Stimulated activated CD4-positive, alpha-beta T cell treated with anti-CD3 and anti-CD28 coated beads, Interleukin-15, amount 100 ng/mL, for 1 hour (primary cell): ENCODE measurements around the gene PASD1.
"Not testable (repeated sequence)": the region's sequence is repeated elsewhere in the genome, so short reads cannot be mapped to it uniquely, and the experiment has no call there.

ENCODE experiments used
- DNase-seq, 2 donors: peaks; one replicate each; pipeline ENCODE4 v3.0.0-alpha.2; 2020; ENCODE audit warnings: low read depth in 1 of 2, low spot score in 1 of 2

PASD1 gene

GRCh38 chrX:151609222-151609621 is 45.7 kb downstream of the PASD1 start:
- DNase-seq: no peak

DNA sequence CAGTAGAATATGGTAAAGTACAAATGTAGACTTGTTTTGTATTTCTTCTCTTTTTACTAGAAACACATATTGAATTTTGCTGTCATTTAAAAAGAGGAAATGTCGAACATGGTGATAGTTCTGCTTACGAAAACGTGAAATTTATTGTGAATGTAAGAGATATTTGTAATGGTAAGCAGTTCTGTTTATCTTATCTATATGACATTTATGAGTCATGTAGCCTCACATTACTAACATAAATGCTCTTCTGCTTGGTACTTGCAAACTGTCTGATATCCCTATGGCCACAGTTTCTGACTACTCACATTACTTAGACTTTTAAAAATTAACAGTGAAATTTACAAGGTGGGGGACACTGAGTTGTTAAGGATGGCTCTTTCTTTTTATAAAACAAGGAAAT is 57.9 kb downstream of the PASD1 start:
- no peak for DNase-seq

DNA sequence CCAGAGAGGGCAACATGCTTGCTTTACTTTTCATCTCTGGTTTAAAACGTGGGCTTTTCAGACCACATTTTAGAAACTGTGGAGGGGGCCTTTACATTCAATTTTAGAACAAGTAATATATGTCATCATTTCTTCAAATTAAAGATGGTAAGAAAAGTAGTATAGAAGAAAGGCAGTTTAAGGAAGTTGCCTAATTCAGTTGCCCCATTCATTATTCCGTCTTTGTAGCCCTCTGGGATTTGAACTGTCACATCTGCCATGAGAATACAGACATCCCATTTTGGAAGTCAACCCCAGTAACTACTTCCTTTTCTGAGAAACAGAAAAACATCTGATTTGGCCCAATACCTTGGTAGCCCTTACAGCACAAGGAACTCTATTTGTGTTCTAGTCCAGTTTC is 61.2 kb downstream of the PASD1 start:
- no peak for DNase-seq

- no peak for DNase-seq
These were observed 68.3 kb downstream of the PASD1 start for GRCh38 chrX:151631822-151632221.

GRCh38 chrX:151633157-151633556 is 69.7 kb downstream of the PASD1 start:
- DNase-seq: no peak

DNA sequence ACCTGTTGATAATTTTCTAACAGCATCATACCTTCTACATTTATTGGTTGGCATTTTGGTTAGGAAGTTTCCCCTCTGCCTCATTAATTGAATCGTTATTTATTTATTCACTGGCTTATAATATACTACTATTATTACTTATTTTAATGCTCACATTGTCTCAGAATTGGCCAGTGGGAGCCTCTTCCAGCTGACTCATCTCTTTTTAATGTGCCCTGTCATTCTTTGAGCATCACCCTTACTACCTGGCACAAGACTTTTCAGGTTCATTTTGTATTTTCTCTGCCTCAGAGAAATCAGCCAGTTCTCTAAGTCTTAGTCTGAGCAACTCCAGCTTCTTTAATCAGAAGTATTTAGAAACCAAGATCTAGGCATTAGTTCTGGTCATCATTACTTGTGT is 71.5 kb downstream of the PASD1 start:
- no peak for DNase-seq

DNA sequence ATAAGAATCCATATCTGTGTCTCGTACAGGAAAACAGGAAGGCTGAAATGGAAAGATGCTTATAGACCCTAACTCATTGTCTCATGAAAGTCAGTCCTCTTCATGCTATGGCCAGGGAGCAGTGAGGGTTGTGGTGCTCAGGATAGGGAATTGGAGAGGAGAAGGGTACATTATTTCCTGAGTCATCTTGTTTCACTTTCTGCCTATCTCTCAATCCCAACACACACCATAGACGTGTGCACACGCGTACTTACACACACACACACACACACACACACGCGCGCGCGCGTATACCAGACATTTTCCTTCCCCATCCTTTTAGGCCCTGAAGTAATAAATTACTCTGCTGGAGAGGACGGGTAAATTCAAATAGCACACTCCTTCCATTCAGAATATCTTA is 78.1 kb downstream of the PASD1 start:
- no peak for DNase-seq

GRCh38 chrX:151675121-151675746 is 111.8 kb downstream of the PASD1 start:
- no peak for DNase-seq

- DNase-seq: no peak
These were observed 112.7 kb downstream of the PASD1 start for GRCh38 chrX:151676196-151676595.

DNA sequence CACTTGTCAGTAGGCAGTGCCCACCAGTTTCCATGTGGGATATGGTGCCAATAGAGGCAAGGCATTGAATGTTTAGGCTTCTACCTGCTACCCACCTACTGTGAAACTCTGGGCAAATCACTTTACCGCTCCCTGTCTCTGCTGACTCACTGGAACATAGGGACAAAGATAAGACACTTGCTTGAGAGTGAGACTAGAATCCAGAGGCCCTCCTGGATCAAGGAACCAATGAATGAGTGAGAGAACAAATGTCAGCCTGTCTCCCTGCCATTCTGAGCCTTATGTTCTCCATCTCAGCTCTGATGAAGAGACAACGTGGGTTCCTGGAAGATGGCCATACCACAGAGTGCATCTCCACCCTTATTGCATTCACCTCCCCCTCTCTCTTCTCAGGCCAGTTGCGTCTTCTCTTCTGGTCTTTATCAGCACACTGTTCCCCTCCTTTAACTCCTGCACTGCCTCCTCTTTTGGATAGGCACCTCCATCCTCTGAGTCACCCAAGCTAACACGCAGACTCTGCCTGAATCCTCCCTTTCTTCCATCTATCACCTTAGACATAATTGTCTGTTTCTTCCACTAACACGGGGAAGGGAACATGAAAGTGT is 116.4 kb downstream of the PASD1 start:
- no peak for DNase-seq

DNA sequence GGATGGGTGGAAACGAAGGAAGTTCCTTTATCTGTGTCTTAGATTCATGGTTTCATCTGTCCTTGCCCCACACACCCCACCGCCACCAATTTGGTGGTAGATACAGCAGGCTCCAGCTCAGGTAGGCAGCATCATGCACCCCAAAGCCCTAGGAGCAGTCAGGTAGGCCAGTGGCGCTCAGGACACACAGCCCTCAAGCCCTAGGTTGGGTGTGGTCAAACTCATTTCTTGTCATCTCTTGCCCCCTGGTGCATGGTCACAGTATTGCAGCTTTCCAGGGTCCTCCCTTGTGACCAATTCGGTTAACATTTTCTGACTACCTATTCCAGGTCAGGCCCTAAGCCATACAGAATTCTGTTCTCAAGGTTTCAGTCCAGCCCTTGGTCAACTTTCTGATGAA is 117.3 kb downstream of the PASD1 start:
- peak; percentile 3 to 30 for DNase-seq

DNA sequence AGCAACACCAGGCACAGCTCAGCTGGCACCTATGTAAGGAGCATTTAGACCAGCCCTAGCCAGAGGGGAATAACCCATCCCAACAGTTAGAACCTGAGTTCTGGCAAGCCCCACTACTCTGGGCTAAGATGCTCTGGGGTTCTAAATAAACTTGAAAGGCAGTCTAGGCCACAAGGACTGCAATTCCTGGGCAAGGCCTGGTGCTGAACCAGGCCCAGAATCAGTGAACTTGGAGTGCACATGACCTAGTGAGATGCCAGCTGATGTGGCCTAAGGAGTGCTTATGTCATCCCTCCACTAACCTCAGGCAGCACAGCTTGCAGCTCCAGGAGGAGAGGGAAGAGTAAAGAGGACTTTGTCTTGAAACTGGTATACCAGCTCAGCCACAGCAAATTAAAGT is 124.2 kb downstream of the PASD1 start:
- DNase-seq: no peak

DNA sequence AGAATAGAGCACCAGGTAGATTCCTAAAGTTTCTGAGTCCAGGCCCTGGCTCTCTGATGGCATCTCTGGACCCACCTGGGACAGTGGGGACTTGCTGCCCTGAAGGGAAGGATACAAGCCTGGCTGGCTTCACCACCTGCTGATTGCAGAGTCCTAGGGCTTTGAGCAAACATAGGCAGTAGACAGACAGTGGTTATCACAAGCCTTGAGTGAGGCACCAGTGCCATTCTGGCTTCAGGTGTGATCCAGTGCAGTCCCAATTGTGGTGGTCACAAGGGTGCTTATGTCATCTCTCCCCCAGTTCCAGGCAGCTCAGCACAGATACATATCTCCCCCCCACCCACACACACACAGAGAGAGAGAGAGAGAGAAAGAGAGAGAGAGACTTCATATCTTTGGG is 125.2 kb downstream of the PASD1 start:
- DNase-seq: no peak

DNA sequence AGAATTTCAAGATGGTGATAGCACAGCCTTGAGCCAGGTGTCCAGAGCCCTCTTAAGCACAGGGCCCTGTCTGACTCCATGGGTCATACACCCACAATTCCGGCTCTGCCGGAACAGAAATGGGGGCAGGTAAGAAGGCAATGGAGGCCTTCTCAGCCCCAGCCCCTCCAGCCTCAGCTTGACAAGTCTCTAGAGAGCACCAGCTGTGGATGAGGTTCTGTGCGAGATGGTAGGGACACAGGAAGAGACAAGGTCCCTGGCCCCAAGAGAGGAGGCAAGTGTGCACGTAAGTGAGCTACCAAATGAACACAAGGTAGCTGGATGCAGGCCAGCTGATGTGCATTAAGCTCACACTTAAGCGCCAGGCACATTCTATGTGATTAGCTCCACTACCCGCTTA is 129.3 kb downstream of the PASD1 start:
- DNase-seq: no peak

GRCh38 chrX:151694121-151694520 is 130.6 kb downstream of the PASD1 start:
- no peak for DNase-seq

DNA sequence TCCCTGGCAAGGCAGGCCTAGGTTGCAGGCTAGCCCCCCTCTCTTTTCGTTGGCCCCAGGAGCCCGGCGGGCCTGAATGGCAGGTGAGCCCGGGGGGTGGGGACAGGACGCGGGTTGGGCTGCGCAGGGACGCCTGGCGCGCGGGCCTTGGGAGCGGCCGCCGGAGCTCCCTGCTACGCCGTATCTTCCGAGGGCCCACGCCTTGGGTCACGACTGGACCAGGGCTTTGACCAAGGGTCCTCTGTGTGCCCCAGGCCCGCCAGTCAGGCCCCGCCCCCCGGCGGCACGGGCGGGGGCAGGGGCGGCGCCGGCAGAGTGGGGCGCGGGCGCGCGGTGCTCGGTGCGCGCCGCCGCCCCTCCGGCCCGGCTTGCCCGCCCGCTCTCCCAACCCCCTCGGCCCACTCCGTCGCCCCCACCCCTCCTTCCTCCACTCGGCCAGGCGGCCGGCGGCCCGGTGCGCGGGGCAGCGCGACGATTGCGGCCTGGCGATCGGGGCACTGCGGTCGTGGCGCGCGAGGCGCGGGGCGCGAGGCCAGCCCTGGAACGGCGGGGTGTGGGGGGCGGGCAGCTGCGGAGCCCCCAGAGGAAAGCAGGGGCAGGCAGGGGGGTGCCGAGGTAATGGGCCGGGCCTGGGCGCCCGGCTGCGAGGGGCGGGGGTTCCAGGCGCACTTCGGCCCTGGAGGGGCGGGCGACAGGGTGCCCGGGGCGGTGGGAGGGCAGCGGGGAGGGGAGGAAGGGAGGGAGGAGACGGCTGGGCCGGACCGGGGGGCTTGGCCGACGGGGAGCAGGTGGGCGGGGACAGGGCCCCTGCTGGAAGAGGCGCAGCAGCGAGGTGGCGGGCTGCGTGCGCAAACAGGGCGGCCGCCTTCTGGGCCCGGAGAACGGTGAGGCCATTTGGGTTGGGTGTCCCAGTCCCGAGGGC is 131.4 kb downstream of the PASD1 start, which contains the start of gene PRRG3:
PRRG3 (plus strand) TSS at position 798 of the 922 bp plus-strand sequence. CDS start 3,357 bp downstream, outside the sequence.
- DNase-seq: no peak

DNA sequence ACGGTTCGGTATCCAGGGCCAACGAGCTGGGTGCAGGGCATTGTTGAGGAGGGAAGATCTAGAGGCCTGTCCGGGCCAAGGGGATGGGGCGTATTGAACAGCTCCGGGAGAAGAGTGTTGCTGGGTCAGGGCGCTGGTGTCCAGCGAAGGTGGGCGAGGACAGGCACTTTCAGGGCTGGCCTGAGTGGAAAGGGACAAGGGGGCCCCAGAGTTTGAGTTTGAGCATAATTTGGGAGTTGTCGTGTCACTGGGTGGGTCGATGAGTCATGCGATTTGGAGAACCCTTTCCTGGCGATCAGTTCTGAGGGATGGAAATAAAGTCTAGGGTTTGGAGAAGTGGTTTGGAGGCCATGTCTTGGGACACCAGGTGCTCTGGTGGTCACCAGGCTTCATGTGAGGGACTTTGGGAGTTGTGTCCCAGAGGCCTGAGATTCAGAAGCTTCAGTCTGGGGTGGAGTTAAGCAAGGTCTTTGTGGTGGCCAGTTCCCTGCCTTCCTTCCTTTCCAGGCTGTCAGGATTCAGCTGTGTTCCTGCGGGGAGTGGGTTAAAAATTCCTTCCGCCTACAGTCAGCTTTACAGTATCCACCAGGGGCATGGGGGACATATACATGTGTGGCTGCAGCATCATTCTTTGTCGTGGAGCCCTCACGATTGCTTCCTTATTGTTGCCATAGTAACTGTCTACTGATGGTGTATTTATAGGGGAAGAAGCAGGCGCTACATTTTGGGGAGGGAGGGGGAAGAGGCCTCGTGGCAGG is 132.3 kb downstream of the PASD1 start:
- no peak for DNase-seq

GRCh38 chrX:151697082-151697481 is 133.6 kb downstream of the PASD1 start:
- DNase-seq: not testable (repeated sequence)

DNA sequence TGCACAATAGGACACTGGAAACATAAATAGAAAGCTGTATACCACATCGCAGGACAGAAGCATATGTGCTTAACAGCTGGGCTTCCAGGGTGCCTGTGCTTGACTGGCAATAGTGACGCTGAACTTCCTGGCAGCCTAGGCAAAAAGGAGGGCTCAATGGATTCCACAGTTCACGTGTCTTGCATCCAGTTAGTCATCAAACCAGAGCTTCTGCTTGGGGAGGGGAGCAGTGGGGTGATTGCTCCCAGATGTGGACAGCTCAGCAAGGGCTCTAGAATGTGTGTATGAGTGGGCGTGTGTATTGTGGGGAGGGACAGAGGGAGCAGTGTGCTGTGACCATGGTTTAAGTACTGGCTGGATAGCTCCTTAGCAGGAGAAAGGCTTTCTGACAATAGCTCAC is 134.0 kb downstream of the PASD1 start:
- DNase-seq: no peak

- DNase-seq: no peak
These were observed 135.0 kb downstream of the PASD1 start for GRCh38 chrX:151698485-151698884.

DNA sequence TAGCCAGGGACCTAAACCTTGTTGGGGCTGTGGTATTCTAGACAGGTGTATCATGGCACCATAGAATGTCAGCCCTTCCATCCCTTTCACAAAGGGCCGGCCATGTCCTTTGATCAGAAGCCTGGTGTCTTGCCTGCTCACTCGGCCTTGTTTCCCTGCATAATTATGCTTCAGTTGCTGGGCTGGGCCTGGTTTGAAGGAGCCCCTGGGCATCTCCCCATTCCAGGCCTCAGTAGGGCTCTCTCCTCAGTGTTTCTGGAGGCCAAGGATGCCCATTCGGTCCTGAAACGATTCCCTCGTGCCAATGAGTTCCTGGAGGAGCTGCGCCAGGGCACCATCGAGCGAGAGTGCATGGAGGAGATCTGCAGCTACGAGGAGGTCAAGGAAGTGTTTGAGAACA is 136.3 kb downstream of the PASD1 start:
- no peak for DNase-seq
